ENCODE results near the gene MLXIPL. TPM values are rescaled to one million over a fixed set of nuclear protein-coding genes. Genes with fewer than 3 reads are reported as not detected.

The MLXIPL gene
- total RNA-seq, 1 experiment from 2014 or later, result 6.1 TPM

DNA sequence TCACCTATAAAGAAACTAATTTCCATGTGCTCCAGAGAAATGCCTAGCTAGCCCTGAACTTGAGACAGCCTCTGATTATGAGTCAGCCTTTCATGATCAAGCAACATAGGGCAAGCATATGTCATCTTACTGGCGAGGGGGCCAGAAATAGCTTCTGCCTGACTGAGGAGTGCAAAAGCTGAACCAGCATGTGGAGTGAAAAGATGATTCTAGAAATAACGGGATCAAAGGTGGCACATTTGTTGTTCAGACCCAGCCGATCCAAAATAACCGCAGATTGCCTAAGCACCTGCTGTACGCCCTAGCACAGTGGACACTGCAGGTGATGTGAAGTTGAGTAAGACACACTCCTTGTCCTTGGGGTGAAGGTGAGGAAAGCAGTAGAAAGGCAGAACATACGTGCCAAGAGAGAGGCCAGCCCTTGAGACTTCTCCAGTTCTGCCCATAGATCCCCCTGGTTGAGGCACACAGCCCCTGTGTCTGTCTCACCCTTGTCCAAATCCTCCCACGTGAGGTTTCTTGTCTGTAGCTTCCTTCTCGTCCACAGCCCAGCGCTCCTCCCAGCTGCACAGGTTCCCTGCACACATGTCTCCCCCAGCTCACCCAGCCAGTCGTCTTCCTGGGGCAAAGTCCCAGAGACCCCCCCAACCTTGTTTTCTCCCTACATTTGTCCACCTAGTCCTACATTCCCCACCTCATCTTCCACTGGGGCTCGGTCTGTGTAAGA is 64.0 kb downstream of the MLXIPL start:
- H4K91ac ChIP-seq (ENCODE audit: insufficient read length, low read depth, low read length), result no peak overlapping the region
- no peaks in the 10 kb centered on the region for H3K79me1 ChIP-seq (ENCODE audit: insufficient read depth, low read depth, low read length, poor library complexity, severe bottlenecking)
- Mint-ChIP-seq H3K27ac (no peak overlapping the region), H3K36me3 (ENCODE audit: insufficient read depth in 1 of 3, low read depth in 3 of 3) (0 out of 7 replicates have a peak, but pooled peaks cover 0 to 2% (median 0%) of the 10 kb centered on the region in 3 experiments), H3K27me3 (ENCODE audit: low read depth) (peaks cover 37% of the 10 kb centered on the region), H3K9me3 (peaks cover 3 to 4% of the 10 kb centered on the region in 2 experiments; a peak in 3 of 5 replicates), H3K4me3 (no peak overlapping the region; a peak in 1 of 5 replicates), H3K4me1 (peaks cover 14 to 19% of the 10 kb centered on the region in 2 experiments)
- H3K9me3 ChIP-seq (ENCODE audit: control insufficient read depth, low read depth, low read length), result no peaks in the 10 kb centered on the region
- H4K8ac ChIP-seq (replicated peaks; ENCODE audit: insufficient read length, low read depth, low read length), result no peak overlapping the region
- H3K27me3 ChIP-seq (ENCODE audit: insufficient read depth, low read length), result 0 out of 2 replicates have a peak, but pooled peaks cover 3% of the 10 kb centered on the region
- no peak overlapping the region for H3K27ac ChIP-seq (ENCODE audit: insufficient read length, low read depth, low read length)
- TF ChIP-seq, protein P1, sequence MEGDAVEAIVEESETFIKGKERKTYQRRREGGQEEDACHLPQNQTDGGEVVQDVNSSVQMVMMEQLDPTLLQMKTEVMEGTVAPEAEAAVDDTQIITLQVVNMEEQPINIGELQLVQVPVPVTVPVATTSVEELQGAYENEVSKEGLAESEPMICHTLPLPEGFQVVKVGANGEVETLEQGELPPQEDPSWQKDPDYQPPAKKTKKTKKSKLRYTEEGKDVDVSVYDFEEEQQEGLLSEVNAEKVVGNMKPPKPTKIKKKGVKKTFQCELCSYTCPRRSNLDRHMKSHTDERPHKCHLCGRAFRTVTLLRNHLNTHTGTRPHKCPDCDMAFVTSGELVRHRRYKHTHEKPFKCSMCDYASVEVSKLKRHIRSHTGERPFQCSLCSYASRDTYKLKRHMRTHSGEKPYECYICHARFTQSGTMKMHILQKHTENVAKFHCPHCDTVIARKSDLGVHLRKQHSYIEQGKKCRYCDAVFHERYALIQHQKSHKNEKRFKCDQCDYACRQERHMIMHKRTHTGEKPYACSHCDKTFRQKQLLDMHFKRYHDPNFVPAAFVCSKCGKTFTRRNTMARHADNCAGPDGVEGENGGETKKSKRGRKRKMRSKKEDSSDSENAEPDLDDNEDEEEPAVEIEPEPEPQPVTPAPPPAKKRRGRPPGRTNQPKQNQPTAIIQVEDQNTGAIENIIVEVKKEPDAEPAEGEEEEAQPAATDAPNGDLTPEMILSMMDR (conservative IDR thresholded peaks at IDR 0.05), result no peak
- no peak overlapping the region for H2AFZ ChIP-seq (ENCODE audit: low read length)
- peaks cover 3% of the 10 kb centered on the region; the same call in 1 of the 2 replicates for H3K79me2 ChIP-seq (ENCODE audit: insufficient read depth, low read length)
- H3K4me1 ChIP-seq (ENCODE audit: insufficient read depth, low read length), result no peaks in the 10 kb centered on the region
- H2AK5ac ChIP-seq (ENCODE audit: insufficient read length, low read length), result no peak overlapping the region
- no peak overlapping the region for H2BK12ac ChIP-seq (ENCODE audit: insufficient read length, low read depth, low read length)
- no peak overlapping the region for H3K14ac ChIP-seq (ENCODE audit: insufficient read depth, low read length)
- H2BK20ac ChIP-seq (ENCODE audit: low read depth, low read length, poor library complexity, severe bottlenecking), result no peak overlapping the region
- no peak overlapping the region for H2BK15ac ChIP-seq (ENCODE audit: low read depth, low read length)
- H3K23ac ChIP-seq (ENCODE audit: insufficient read length, low read depth, low read length), result no peak overlapping the region
- no peak overlapping the region for H3K18ac ChIP-seq (ENCODE audit: insufficient read length, low read depth, low read length)
- no peak overlapping the region for H3T11ph ChIP-seq (ENCODE audit: low read length)
- H3K9ac ChIP-seq (ENCODE audit: extremely low read depth, insufficient read length, low read length), result no peak overlapping the region
- no peaks in the 10 kb centered on the region for H4K20me1 ChIP-seq (ENCODE audit: control insufficient read depth, insufficient read depth, insufficient read length)
- no peak for DNase-seq
- H3K56ac ChIP-seq (ENCODE audit: insufficient read length, low read depth, low read length), result no peak overlapping the region
- H2BK5ac ChIP-seq (ENCODE audit: insufficient read length, low read length), result no peak overlapping the region
- H3K4ac ChIP-seq (ENCODE audit: low read depth, low read length), result no peak overlapping the region
- no peak overlapping the region for H2BK120ac ChIP-seq (ENCODE audit: low read depth, low read length, poor library complexity, severe bottlenecking)
- H4K5ac ChIP-seq (ENCODE audit: insufficient read length, low read depth, low read length), result no peak overlapping the region
- H3K23me2 ChIP-seq (ENCODE audit: insufficient read length, low read depth, low read length, poor library complexity, severe bottlenecking), result peaks cover 6% of the 10 kb centered on the region
- H3K4me2 ChIP-seq (ENCODE audit: insufficient read depth, insufficient read length, low read length), result no peak overlapping the region
- WGBS (ENCODE audit: extremely low coverage, insufficient read length, low lambda C conversion rate), result no CpG with 5 or more reads among the region's 11 CpGs

Data from H9 (cell line).